Thyroid gland (tissue), 4 donors: ENCODE results near the gene SGPP2. TPM values are rescaled to one million over a fixed set of nuclear protein-coding genes. Genes with fewer than 3 reads are reported as not detected.
"Not testable (repeated sequence)": the region's sequence is repeated elsewhere in the genome, so short reads cannot be mapped to it uniquely, and the experiment has no call there.

Source experiments
- DNase-seq, 2 donors: peaks; one replicate each; pipeline ENCODE4 v3.0.0-alpha.2; 2019
- H3K27ac ChIP-seq, 3 donors: fragments of 200-600 bp; sonication (generic); 1 replicate in 2 of 3; 2 replicates in 1 of 3; pipeline ENCODE4 v1.5.1; 2016 to 2019; ENCODE audit warnings: mild to moderate bottlenecking in 1 of 3, moderate library complexity in 1 of 3
- H3K27me3 ChIP-seq: fragments of 200-600 bp; sonication (generic); one replicate; pipeline ENCODE4 v1.5.1; 2019
- H3K36me3 ChIP-seq, 2 donors: fragments of 200-600 bp; sonication (generic); one replicate each; pipeline ENCODE4 v1.5.1; 2016 to 2019
- H3K4me1 ChIP-seq, 2 donors: fragments of 200-600 bp; sonication (generic); one replicate each; pipeline ENCODE4 v1.5.1; 2017 to 2019
- H3K4me3 ChIP-seq, 3 donors: fragments of 200-600 bp; sonication (generic); replicated peaks in 1 of 3; 1 replicate in 2 of 3; 2 replicates in 1 of 3; pipeline ENCODE4 v1.5.1; 2016; ENCODE audit warnings: mild to moderate bottlenecking in 1 of 3
- H3K9me3 ChIP-seq: fragments of 200-600 bp; sonication (generic); one replicate; pipeline ENCODE4 v1.5.1; 2017
- POLR2A ChIP-seq, 2 donors: fragments of 450-650 bp; IDR thresholded peaks; one replicate each; pipeline ENCODE4 v1.6.1; 2017; ENCODE audit warnings: antibody characterized with exemption in 2 of 2, mild to moderate bottlenecking in 2 of 2, moderate library complexity in 1 of 2
- WGBS, 2 donors: methylation state at CpG; one replicate each; pipeline ENCODE4 v1.1.5; 2017; 5-methylcytosine and 5-hydroxymethylcytosine counted together
- intact Hi-C: fragments of 100-400 bp; cut with DNase I; formaldehyde crosslinking; loops from one replicate; pipeline ENCODE4 v1.15.1; 2023
- total RNA-seq, 4 donors: library from RNA; depleted of rRNA; stranded (reverse); fragments of >200 nt; gene quantifications; one replicate each; pipeline ENCODE4 v1.2.3, GENCODE V29; 2016
- TF ChIP-seq, protein P1 (sequence below), 6 experiments: fragments of 200-600 bp in 3 of 6; fragments of 450-650 bp in 3 of 6; sonication (generic) in 3 of 6; IDR thresholded peaks; one replicate each; pipeline ENCODE4 v1.5.1; 2016 to 2019; ENCODE audit warnings: antibody characterized with exemption in 6 of 6, mild to moderate bottlenecking in 2 of 6, inconsistent platforms in 1 of 6, moderate library complexity in 1 of 6

The SGPP2 gene
- total RNA-seq, 4 donors from 2014 or later, result 33.7 to 53.7 (median 46.6) TPM

DNA sequence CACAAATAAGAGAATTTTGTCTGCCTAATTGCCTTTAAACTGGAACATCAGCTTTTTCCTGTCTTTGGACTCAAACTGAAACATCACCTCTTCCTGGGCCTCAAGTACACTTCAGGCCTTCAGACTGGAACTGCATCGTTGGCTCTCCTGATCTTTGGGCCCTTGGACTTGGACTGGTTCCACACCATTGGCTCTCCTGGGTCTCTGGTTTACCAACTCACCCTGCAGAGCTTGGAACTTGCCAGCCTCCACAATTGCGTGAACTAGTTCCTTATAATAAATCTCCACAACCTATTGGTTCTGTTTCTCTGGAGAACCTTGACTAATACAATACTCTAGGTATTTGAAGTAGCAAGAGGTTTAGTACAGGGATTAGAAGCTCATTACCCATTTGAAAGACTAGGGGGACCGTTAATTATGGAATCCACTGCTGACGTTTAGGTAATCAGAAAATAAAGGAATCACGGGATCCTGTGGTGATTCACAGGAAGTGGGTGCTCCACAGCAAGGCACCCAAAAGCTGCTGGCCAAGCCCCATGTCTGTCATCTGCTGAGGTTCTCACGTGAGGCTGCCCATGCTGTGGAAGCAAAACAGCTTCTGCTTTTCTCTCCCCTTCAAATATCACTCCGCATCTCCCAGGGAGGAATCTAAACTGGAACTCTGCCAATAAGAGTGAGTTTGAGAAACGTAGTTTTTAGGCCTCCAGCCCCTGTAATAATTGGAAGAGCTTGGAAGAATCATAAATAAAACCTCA is 20.0 kb upstream of the SGPP2 start:
- no peaks in the 10 kb centered on the region for H3K36me3 ChIP-seq
- no peak overlapping the region for H3K4me3 ChIP-seq
- no peaks in the 10 kb centered on the region for H3K9me3 ChIP-seq
- no peak for TF ChIP-seq POLR2A (IDR thresholded peaks at IDR 0.05)
- TF ChIP-seq, protein P1, sequence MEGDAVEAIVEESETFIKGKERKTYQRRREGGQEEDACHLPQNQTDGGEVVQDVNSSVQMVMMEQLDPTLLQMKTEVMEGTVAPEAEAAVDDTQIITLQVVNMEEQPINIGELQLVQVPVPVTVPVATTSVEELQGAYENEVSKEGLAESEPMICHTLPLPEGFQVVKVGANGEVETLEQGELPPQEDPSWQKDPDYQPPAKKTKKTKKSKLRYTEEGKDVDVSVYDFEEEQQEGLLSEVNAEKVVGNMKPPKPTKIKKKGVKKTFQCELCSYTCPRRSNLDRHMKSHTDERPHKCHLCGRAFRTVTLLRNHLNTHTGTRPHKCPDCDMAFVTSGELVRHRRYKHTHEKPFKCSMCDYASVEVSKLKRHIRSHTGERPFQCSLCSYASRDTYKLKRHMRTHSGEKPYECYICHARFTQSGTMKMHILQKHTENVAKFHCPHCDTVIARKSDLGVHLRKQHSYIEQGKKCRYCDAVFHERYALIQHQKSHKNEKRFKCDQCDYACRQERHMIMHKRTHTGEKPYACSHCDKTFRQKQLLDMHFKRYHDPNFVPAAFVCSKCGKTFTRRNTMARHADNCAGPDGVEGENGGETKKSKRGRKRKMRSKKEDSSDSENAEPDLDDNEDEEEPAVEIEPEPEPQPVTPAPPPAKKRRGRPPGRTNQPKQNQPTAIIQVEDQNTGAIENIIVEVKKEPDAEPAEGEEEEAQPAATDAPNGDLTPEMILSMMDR (IDR thresholded peaks at IDR 0.05), result no peak
- DNase-seq, result peak; percentile 81 to 83
- 44 to 58% methylated on average over 8 of the region's 8 CpGs for WGBS, 2 donors
- H3K27ac ChIP-seq, result peak overlapping the region in 1 of 3 donors; percentile 30
- peaks cover 7 to 15% of the 10 kb centered on the region in 2 donors for H3K4me1 ChIP-seq
- intact Hi-C loops, result loop anchor here (10.0 kb wide), 1 partner anchor 90 kb away; no protein-coding TSS in a partner anchor
- no peaks in the 10 kb centered on the region for H3K27me3 ChIP-seq

DNA sequence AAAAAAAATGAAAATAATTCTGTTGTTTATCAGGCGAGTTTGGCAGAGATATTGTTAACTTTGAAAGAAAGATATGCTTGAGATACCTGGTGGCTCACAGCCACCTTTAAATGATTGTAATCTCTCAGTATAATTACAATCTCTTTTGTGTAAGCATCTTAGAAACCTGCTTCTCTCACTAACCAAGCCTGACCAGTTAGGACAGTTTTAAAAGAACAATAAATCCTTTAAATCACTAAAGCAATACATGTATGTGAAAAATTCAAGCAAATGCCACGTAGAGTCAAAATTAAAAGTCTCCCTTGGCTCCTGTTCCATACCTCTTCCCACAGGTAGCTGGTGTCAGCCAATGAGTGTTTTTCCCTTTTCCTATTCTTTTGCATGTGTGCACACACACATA is 15.7 kb upstream of the SGPP2 start:
- H3K4me3 ChIP-seq, result no peak overlapping the region
- intact Hi-C loops, result loop anchor here (10.0 kb wide), 1 partner anchor 94 kb away; no protein-coding TSS in a partner anchor
- TF ChIP-seq, protein P1 (IDR thresholded peaks at IDR 0.05), result no peak
- TF ChIP-seq POLR2A (IDR thresholded peaks at IDR 0.05), result no peak
- peak overlapping the region in 2 of 3 donors; percentile 27 to 36 for H3K27ac ChIP-seq
- H3K27me3 ChIP-seq, result no peaks in the 10 kb centered on the region
- no peaks in the 10 kb centered on the region for H3K36me3 ChIP-seq
- DNase-seq, result no peak
- 32 to 42% methylated on average over 2 of the region's 2 CpGs for WGBS, 2 donors
- H3K4me1 ChIP-seq, result peaks cover 11 to 20% of the 10 kb centered on the region in 2 donors
- no peaks in the 10 kb centered on the region for H3K9me3 ChIP-seq

DNA sequence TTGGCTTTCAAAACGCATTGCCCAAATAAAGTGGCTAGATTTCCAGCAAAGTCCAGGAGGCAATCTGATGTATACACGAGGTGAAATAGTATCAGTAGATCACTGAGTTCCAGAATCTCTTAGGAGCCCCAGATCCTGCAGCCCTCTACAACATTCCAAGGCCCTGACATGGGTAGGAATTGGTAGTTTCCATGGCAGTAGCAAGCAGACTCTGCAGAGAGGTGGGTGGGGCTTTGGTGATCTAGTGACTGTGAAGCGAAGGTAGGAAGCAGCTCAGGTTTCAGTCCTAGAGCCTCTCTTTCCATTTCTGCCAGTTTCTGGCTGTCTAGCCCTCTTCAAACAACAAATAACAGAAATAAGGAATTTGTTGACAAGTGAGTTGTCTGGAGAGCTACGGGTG is 13.8 kb upstream of the SGPP2 start:
- Histone ChIP-seq H3K4me1 (peaks cover 11 to 13% of the 10 kb centered on the region in 2 donors), H3K9me3 (no peaks in the 10 kb centered on the region), H3K27ac (peak overlapping the region; percentile 70 to 73 (median 71)), H3K4me3 (no peak overlapping the region), H3K36me3 (no peaks in the 10 kb centered on the region), H3K27me3 (no peaks in the 10 kb centered on the region)
- TF ChIP-seq POLR2A (IDR thresholded peaks at IDR 0.05), result peak in 1 of 2 donors; percentile 28
- TF ChIP-seq, protein P1 (IDR thresholded peaks at IDR 0.05), result no peak
- WGBS, 2 donors, result 40 to 48% methylated on average over 4 of the region's 4 CpGs
- intact Hi-C loops, result no loop called here
- DNase-seq, result peak; percentile 85 to 88

DNA sequence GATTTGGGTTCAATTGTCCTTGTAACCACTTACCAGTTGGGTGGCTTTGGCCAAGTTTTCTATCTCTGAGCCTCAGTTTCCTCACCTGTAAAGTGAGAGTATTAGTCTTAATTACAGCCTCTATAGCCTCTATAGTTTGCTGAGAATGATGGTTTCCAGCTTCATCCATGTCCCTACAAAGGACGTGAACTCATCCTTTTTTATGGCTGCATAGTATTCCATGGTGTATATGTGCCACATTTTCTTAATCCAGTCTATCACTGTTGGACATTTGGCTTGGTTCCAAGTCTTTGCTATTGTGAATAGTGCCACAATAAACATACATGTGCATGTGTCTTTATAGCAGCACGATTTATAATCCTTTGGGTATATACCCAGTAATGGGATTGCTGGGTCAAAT is 12.0 kb upstream of the SGPP2 start:
- H3K36me3 ChIP-seq, H3K27ac ChIP-seq, H3K27me3 ChIP-seq, H3K9me3 ChIP-seq, DNase-seq, intact Hi-C loops, H3K4me3 ChIP-seq: not testable (repeated sequence)
- H3K4me1 ChIP-seq, result peaks cover 11 to 14% of the 10 kb centered on the region in 2 donors
- 84 to 95% methylated on average over 2 of the region's 2 CpGs for WGBS, 2 donors

DNA sequence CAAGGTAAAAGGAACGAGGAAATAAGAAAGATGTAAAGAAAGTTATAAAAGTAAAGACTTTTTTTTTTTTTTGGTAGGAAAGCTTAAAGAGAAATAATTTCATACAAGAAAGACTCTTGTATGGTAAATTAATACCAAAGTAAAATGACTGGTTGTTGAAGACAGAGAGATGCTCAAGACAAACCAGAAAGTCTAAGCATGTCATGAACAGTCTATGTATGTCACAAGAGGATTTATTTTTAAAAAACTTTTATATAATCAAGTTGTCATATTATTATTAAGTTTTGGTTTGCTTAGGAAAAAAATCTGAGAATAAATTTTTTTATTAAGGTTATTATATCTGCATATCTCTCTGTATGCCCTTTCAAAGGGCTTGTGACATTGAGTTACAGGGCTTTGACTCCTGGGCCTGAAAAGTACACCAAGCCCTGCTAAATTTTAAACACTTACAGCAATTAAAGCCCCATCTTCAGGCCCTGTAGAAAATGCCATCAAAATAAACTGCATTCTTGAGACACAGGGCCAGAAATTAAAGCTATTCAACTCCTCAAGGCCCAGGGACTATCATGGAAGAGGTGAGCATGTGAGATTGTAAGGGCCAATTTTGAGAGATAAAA is 10.9 kb upstream of the SGPP2 start:
- WGBS, 2 donors, result 89 to 92% methylated on average over 1 of the region's 1 CpG
- Histone ChIP-seq H3K27ac (no peak overlapping the region), H3K36me3 (no peaks in the 10 kb centered on the region), H3K9me3 (no peaks in the 10 kb centered on the region), H3K4me1 (peaks cover 9 to 22% of the 10 kb centered on the region in 2 donors), H3K4me3 (no peak overlapping the region), H3K27me3 (no peaks in the 10 kb centered on the region)
- no peak for TF ChIP-seq POLR2A (IDR thresholded peaks at IDR 0.05)
- TF ChIP-seq, protein P1 (IDR thresholded peaks at IDR 0.05), result no peak
- intact Hi-C loops, result no loop called here
- DNase-seq, result no peak
